WTC11 (cell line): ENCODE measurements around the gene AGFG2. TPM values are rescaled to one million over a fixed set of nuclear protein-coding genes. Genes with fewer than 3 reads are reported as not detected.

Source experiments
- ATF2 ChIP-seq: sonication (generic); formaldehyde crosslinking; IDR thresholded peaks from 2 replicates; pipeline ENCODE4 v1.8.1; 2022; ENCODE audit warnings: low read depth, missing genetic modification reagents, borderline replicate concordance
- E2F5 ChIP-seq: sonication (generic); formaldehyde crosslinking; IDR thresholded peaks from 2 replicates; pipeline ENCODE4 v1.8.1; 2022; ENCODE audit warnings: mild to moderate bottlenecking, moderate library complexity, missing genetic modification reagents
- FOXK1 ChIP-seq: sonication (generic); formaldehyde crosslinking; IDR thresholded peaks from 2 replicates; pipeline ENCODE4 v1.8.0; 2022; ENCODE audit warnings: mild to moderate bottlenecking, moderate library complexity, missing genetic modification reagents
- HMGXB4 ChIP-seq: sonication (generic); formaldehyde crosslinking; IDR thresholded peaks from 2 replicates; pipeline ENCODE4 v1.8.1; 2023; ENCODE audit warnings: mild to moderate bottlenecking, moderate library complexity, missing genetic modification reagents
- MYBL2 ChIP-seq: sonication (generic); formaldehyde crosslinking; IDR thresholded peaks from 2 replicates; pipeline ENCODE4 v1.8.1; 2023; ENCODE audit warnings: mild to moderate bottlenecking, moderate library complexity, missing genetic modification reagents
- NFYB ChIP-seq: sonication (generic); formaldehyde crosslinking; conservative IDR thresholded peaks from 2 replicates; pipeline ENCODE4 v1.8.0; 2022; ENCODE audit warnings: low read depth, missing genetic modification reagents
- OVOL2 ChIP-seq: fragments of 250-450 bp; sonication (Bioruptor Pico); IDR thresholded peaks from 2 replicates; pipeline ENCODE4 v1.9.0; 2021; ENCODE audit warnings: mild to moderate bottlenecking, borderline replicate concordance
- RORB ChIP-seq: fragments of 250-450 bp; sonication (Bioruptor Pico); IDR thresholded peaks from 2 replicates; pipeline ENCODE4 v1.9.0; 2021; ENCODE audit warnings: mild to moderate bottlenecking
- SMAD3 ChIP-seq: sonication (generic); formaldehyde crosslinking; IDR thresholded peaks from 2 replicates; pipeline ENCODE4 v1.8.0; 2022; ENCODE audit warnings: missing genetic modification reagents, mild to moderate bottlenecking, borderline replicate concordance
- SOX15 ChIP-seq: fragments of 250-450 bp; sonication (Bioruptor Pico); IDR thresholded peaks from 2 replicates; pipeline ENCODE4 v1.9.0; 2021; ENCODE audit warnings: mild to moderate bottlenecking
- SP1 ChIP-seq: sonication (generic); formaldehyde crosslinking; conservative IDR thresholded peaks from 2 replicates; pipeline ENCODE4 v1.8.1; 2022; ENCODE audit warnings: missing genetic modification reagents
- TCF7 ChIP-seq: sonication (generic); formaldehyde crosslinking; IDR thresholded peaks from 2 replicates; pipeline ENCODE4 v1.8.0; 2022; ENCODE audit warnings: mild to moderate bottlenecking, low read depth, missing genetic modification reagents, moderate library complexity
- TEAD4 ChIP-seq: sonication (generic); formaldehyde crosslinking; IDR thresholded peaks from 2 replicates; pipeline ENCODE4 v1.8.0; 2022; ENCODE audit warnings: mild to moderate bottlenecking, missing genetic modification reagents
- ZNF138 ChIP-seq: sonication (generic); formaldehyde crosslinking; conservative IDR thresholded peaks from 2 replicates; pipeline ENCODE4 v1.8.1; 2022; ENCODE audit warnings: mild to moderate bottlenecking, moderate library complexity, missing genetic modification reagents
- ZSCAN18 ChIP-seq: fragments of 250-450 bp; sonication (Bioruptor Pico); IDR thresholded peaks from 2 replicates; pipeline ENCODE4 v2.1.2; 2022; ENCODE audit warnings: mild to moderate bottlenecking, moderate library complexity
- total RNA-seq: library from RNA; stranded (reverse); gene quantifications from 3 replicates; pipeline ENCODE4 v1.2.3, GENCODE V29; 2021
- TF ChIP-seq, protein P1 (sequence below): fragments of 250-450 bp; sonication (Bioruptor Pico); conservative IDR thresholded peaks from 2 replicates; pipeline ENCODE4 v1.9.0; 2021; ENCODE audit warnings: mild to moderate bottlenecking
- TF ChIP-seq, protein P2 (sequence below): sonication (generic); formaldehyde crosslinking; IDR thresholded peaks from 2 replicates; pipeline ENCODE4 v1.8.0; 2022; ENCODE audit warnings: missing genetic modification reagents
- TF ChIP-seq, protein P3 (sequence below): fragments of 250-450 bp; sonication (Bioruptor Pico); IDR thresholded peaks from 2 replicates; pipeline ENCODE4 v1.9.0; 2021; ENCODE audit warnings: mild to moderate bottlenecking
- TF ChIP-seq, protein P4 (sequence below): sonication (generic); formaldehyde crosslinking; IDR thresholded peaks from 2 replicates; pipeline ENCODE4 v1.8.1; 2023; ENCODE audit warnings: mild to moderate bottlenecking, missing genetic modification reagents, moderate library complexity
- TF ChIP-seq, protein P5 (sequence below): sonication (generic); formaldehyde crosslinking; IDR thresholded peaks from 2 replicates; pipeline ENCODE4 v1.8.1; 2023; ENCODE audit warnings: mild to moderate bottlenecking, missing genetic modification reagents
- TF ChIP-seq, protein P6 (sequence below): sonication (generic); formaldehyde crosslinking; IDR thresholded peaks from 2 replicates; pipeline ENCODE4 v1.8.0; 2022; ENCODE audit warnings: mild to moderate bottlenecking, missing genetic modification reagents

Gene AGFG2
- total RNA-seq, 1 experiment from 2014 or later, result 6.4 TPM

DNA sequence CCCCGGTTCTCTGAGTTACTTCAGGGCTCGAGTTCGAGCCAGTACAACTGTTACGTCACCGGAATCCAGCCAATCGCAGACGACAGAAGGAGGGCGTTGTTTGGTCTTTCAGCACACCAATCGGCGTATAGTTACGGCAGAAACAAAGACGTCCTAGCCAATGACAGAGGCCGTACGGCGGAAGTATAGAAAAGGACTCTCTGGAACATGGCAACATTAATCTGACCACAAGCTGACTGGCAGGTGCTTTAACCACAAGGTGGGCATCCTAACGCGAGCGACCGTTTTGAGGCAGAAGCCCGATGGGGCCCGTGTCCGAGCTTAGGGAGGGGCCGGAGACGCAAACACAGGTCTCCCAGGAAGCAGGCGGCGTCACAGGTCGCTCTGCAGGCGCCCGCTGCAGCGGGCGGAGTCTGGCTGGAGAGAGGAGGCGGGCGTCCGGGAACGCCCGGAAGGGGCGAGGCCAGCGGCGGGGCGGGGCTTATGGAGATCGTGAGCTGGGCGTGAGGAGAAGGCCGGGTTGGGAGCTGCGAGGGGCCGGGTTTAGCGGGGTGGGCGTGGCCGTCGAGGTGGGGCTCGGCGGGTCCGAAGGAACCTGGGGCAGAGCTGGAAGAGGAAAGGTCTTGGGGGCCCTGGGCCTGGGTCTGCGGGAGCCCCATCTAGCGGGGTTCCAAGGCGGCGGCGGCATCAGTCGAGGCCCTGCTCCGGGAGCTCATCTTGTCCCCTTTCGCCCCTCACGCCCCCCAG, 73.2 kb downstream of the AGFG2 start, which contains the start of gene MOSPD3 (continued):
- no peak for TF ChIP-seq SOX15
- TF ChIP-seq ATF2, result no peak
- TF ChIP-seq FOXK1, result peak; percentile 76
- TF ChIP-seq TCF7 (CRISPR knock-in tag), result no peak
- TF ChIP-seq E2F5 (CRISPR knock-in tag), result 0 out of 2 replicates have a peak, but pooled peaks have one; percentile 31
- TF ChIP-seq, protein P1, sequence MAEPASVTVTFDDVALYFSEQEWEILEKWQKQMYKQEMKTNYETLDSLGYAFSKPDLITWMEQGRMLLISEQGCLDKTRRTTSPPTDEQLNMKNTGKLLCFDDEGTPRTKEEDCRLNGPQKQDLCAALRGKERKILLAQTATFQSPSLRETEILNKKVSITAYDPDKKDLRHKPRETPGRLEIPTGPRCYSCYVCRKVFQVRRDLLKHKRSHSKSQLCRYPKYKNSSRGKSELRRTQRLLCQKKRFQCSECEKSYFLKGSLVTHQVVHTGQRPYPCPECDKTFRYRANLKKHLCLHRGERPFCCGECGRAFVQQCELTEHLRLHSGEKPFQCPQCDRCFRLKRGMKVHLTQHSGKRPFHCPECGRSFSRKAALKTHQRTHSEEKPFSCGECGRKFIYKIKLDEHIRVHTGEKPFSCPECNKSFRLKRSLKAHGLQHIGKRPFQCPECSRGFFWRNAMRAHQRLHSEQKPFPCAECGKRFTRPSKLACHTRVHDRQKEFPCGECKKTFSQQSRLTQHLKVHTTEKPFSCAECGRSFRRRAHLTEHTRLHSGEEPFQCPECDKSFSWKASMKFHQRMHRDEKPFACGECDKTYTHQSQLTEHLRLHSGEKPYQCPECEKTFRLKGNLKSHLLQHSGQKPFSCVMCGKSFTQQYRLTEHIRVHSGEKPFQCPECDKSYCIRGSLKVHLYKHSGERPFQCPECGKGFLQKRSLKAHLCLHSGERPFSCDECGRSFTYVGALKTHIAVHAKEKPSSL, result no peak
- TF ChIP-seq NFYB (CRISPR knock-in tag), result peak; percentile 85
- TF ChIP-seq, protein P2, sequence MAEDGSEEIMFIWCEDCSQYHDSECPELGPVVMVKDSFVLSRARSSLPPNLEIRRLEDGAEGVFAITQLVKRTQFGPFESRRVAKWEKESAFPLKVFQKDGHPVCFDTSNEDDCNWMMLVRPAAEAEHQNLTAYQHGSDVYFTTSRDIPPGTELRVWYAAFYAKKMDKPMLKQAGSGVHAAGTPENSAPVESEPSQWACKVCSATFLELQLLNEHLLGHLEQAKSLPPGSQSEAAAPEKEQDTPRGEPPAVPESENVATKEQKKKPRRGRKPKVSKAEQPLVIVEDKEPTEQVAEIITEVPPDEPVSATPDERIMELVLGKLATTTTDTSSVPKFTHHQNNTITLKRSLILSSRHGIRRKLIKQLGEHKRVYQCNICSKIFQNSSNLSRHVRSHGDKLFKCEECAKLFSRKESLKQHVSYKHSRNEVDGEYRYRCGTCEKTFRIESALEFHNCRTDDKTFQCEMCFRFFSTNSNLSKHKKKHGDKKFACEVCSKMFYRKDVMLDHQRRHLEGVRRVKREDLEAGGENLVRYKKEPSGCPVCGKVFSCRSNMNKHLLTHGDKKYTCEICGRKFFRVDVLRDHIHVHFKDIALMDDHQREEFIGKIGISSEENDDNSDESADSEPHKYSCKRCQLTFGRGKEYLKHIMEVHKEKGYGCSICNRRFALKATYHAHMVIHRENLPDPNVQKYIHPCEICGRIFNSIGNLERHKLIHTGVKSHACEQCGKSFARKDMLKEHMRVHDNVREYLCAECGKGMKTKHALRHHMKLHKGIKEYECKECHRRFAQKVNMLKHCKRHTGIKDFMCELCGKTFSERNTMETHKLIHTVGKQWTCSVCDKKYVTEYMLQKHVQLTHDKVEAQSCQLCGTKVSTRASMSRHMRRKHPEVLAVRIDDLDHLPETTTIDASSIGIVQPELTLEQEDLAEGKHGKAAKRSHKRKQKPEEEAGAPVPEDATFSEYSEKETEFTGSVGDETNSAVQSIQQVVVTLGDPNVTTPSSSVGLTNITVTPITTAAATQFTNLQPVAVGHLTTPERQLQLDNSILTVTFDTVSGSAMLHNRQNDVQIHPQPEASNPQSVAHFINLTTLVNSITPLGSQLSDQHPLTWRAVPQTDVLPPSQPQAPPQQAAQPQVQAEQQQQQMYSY (CRISPR knock-in tag), result no peak
- TF ChIP-seq, protein P3, sequence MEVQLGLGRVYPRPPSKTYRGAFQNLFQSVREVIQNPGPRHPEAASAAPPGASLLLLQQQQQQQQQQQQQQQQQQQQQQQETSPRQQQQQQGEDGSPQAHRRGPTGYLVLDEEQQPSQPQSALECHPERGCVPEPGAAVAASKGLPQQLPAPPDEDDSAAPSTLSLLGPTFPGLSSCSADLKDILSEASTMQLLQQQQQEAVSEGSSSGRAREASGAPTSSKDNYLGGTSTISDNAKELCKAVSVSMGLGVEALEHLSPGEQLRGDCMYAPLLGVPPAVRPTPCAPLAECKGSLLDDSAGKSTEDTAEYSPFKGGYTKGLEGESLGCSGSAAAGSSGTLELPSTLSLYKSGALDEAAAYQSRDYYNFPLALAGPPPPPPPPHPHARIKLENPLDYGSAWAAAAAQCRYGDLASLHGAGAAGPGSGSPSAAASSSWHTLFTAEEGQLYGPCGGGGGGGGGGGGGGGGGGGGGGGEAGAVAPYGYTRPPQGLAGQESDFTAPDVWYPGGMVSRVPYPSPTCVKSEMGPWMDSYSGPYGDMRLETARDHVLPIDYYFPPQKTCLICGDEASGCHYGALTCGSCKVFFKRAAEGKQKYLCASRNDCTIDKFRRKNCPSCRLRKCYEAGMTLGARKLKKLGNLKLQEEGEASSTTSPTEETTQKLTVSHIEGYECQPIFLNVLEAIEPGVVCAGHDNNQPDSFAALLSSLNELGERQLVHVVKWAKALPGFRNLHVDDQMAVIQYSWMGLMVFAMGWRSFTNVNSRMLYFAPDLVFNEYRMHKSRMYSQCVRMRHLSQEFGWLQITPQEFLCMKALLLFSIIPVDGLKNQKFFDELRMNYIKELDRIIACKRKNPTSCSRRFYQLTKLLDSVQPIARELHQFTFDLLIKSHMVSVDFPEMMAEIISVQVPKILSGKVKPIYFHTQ (CRISPR knock-in tag), result no peak
- no peak for TF ChIP-seq ZSCAN18 (CRISPR knock-in tag)
- no peak; the same call in 1 of the 2 replicates for TF ChIP-seq HMGXB4 (CRISPR knock-in tag)
- TF ChIP-seq SMAD3 (CRISPR knock-in tag), result no peak
- TF ChIP-seq, protein P4, sequence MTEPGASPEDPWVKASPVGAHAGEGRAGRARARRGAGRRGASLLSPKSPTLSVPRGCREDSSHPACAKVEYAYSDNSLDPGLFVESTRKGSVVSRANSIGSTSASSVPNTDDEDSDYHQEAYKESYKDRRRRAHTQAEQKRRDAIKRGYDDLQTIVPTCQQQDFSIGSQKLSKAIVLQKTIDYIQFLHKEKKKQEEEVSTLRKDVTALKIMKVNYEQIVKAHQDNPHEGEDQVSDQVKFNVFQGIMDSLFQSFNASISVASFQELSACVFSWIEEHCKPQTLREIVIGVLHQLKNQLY (CRISPR knock-in tag), result no peak
- 0 out of 2 replicates have a peak, but pooled peaks have one; percentile 31 for TF ChIP-seq SP1 (CRISPR knock-in tag)
- TF ChIP-seq ZNF138 (CRISPR knock-in tag), result no peak
- TF ChIP-seq RORB (CRISPR knock-in tag), result no peak
- TF ChIP-seq MYBL2 (CRISPR knock-in tag), result no peak
- TF ChIP-seq OVOL2 (CRISPR knock-in tag), result 0 out of 2 replicates have a peak, but pooled peaks have one; percentile 62
- TF ChIP-seq, protein P5, sequence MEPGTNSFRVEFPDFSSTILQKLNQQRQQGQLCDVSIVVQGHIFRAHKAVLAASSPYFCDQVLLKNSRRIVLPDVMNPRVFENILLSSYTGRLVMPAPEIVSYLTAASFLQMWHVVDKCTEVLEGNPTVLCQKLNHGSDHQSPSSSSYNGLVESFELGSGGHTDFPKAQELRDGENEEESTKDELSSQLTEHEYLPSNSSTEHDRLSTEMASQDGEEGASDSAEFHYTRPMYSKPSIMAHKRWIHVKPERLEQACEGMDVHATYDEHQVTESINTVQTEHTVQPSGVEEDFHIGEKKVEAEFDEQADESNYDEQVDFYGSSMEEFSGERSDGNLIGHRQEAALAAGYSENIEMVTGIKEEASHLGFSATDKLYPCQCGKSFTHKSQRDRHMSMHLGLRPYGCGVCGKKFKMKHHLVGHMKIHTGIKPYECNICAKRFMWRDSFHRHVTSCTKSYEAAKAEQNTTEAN, result no peak
- no peak for TF ChIP-seq TEAD4 (CRISPR knock-in tag)
- TF ChIP-seq, protein P6, sequence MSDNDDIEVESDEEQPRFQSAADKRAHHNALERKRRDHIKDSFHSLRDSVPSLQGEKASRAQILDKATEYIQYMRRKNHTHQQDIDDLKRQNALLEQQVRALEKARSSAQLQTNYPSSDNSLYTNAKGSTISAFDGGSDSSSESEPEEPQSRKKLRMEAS (CRISPR knock-in tag), result no peak
